GM19238 (cell line): ENCODE results near the gene PKIG.

Experiments used
- DNase-seq: peaks from one replicate; pipeline ENCODE4 v3.0.0; 2011; ENCODE audit warnings: low spot score; ENCODE audit not compliant: insufficient read length

The PKIG gene

GRCh38 chr20:44659931-44660330 is 77.6 kb downstream of the PKIG start:
- no peak for DNase-seq

- DNase-seq = no peak
These were observed 78.2 kb downstream of the PKIG start for GRCh38 chr20:44660581-44660980.

DNA sequence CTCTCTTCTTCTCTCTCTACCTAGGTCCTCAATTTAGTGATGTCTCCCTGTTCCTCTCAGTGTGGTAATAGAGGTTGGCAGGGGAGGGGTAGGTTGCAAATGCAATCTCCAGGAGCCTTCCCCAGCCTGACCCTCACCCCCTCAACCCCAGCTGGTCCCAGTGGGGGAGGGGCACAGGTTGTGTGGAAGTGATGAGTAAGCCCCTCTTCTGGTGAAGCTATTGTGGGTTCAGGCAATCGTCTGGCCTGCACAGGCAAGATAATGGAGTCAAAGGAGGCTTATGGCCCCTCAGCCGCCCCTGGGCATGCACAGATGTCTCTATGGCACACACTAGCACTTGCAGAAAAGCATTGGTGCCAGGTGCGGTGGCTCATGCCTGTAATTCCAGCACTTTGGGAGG is 79.9 kb downstream of the PKIG start:
- no peak for DNase-seq

DNA sequence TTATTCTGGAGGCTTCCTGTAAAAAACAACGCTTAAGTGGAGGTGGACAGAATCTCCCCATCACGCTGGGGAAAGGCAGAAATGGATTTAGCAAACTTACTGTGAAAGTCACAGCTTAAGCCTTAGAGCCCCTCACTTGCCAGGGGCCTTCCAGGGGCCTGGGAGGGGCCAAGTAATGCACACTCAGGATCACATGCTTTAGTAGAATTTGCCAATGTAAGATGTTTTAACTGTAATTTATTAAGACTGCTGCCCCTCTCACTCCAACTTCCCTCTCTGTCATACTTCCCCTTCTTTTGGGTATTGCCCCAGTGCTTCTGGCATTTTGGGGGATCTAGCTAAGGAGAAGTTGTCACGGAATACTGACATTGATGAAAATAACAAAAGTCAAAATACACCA is 81.8 kb downstream of the PKIG start:
- no peak for DNase-seq

GRCh38 chr20:44666066-44666465 is 83.7 kb downstream of the PKIG start:
- no peak for DNase-seq
